Peyer's patch (tissue), 4 donors: Measurements from ENCODE around the gene GGTA1. TPM values are rescaled to one million over a fixed set of nuclear protein-coding genes. Genes with fewer than 3 reads are reported as not detected.

ENCODE experiments used
- DNase-seq, 3 donors: peaks; one replicate each; pipeline ENCODE4 v3.0.0-alpha.2; 2017 to 2019
- H3K27ac ChIP-seq, 4 donors: fragments of 200-600 bp; sonication (generic); one replicate each; pipeline ENCODE4 v1.5.1; 2016 to 2019
- H3K27me3 ChIP-seq, 2 donors: fragments of 200-600 bp; sonication (generic); one replicate each; pipeline ENCODE4 v1.5.1; 2019
- H3K36me3 ChIP-seq, 3 donors: fragments of 200-600 bp; sonication (generic); one replicate each; pipeline ENCODE4 v1.5.1; 2016 to 2019
- H3K4me1 ChIP-seq, 4 donors: fragments of 200-600 bp; sonication (generic); one replicate each; pipeline ENCODE4 v1.5.1; 2016 to 2019
- H3K4me3 ChIP-seq, 4 donors: fragments of 200-600 bp; sonication (generic); 1 replicate in 3 of 4; 2 replicates in 1 of 4; pipeline ENCODE4 v1.5.1; 2016 to 2019; ENCODE audit warnings: mild to moderate bottlenecking in 1 of 4
- H3K9me3 ChIP-seq, 4 donors: fragments of 200-600 bp; sonication (generic); one replicate each; pipeline ENCODE4 v1.5.1; 2016 to 2019; ENCODE audit warnings: mild to moderate bottlenecking in 1 of 4
- CTCF ChIP-seq, 6 experiments: fragments of 450-650 bp in 4 of 6; fragments of 200-600 bp in 2 of 6; sonication (generic) in 1 of 6; IDR thresholded peaks; one replicate each; pipeline ENCODE4 v1.5.1; 2017 to 2019; ENCODE audit warnings: antibody characterized with exemption in 6 of 6, mild to moderate bottlenecking in 3 of 6, moderate library complexity in 1 of 6
- POLR2A ChIP-seq, 2 donors: fragments of 450-650 bp; IDR thresholded peaks; one replicate each; pipeline ENCODE4 v1.5.1; 2017; ENCODE audit warnings: antibody characterized with exemption in 2 of 2, mild to moderate bottlenecking in 2 of 2, moderate library complexity in 2 of 2
- total RNA-seq, 4 donors: library from RNA; depleted of rRNA; stranded (reverse); fragments of >200 nt; gene quantifications; one replicate each; pipeline ENCODE4 v1.1.0, GENCODE V29; 2016

Gene GGTA1
- total RNA-seq, 4 donors from 2014 or later, result 0.88 to 12.4 (median 2.6) TPM

- Histone ChIP-seq H3K36me3 (no peaks in the 10 kb centered on the region), H3K27ac (no peak overlapping the region), H3K27me3 (no peaks in the 10 kb centered on the region), H3K9me3 (no peaks in the 10 kb centered on the region), H3K4me3 (no peak overlapping the region), H3K4me1 (no peaks in the 10 kb centered on the region)
- DNase-seq, result no peak
- TF ChIP-seq CTCF (IDR thresholded peaks at IDR 0.05) (no peak), POLR2A (IDR thresholded peaks at IDR 0.05) (no peak)
These were observed 23.5 kb downstream of the GGTA1 start for GRCh38 chr9:121476156-121476555.

GRCh38 chr9:121474231-121474947 lies 25.3 kb downstream of the GGTA1 start:
- Histone ChIP-seq H3K27me3 (no peaks in the 10 kb centered on the region), H3K4me1 (no peaks in the 10 kb centered on the region), H3K36me3 (no peaks in the 10 kb centered on the region), H3K9me3 (no peaks in the 10 kb centered on the region), H3K27ac (no peak overlapping the region), H3K4me3 (no peak overlapping the region)
- no peak for TF ChIP-seq CTCF (IDR thresholded peaks at IDR 0.05)
- TF ChIP-seq POLR2A (IDR thresholded peaks at IDR 0.05), result no peak
- DNase-seq, result no peak

GRCh38 chr9:121473229-121473628 lies 26.4 kb downstream of the GGTA1 start:
- TF ChIP-seq POLR2A (IDR thresholded peaks at IDR 0.05), result no peak
- TF ChIP-seq CTCF (IDR thresholded peaks at IDR 0.05), result no peak
- Histone ChIP-seq H3K27ac (no peak overlapping the region), H3K36me3 (no peaks in the 10 kb centered on the region), H3K27me3 (no peaks in the 10 kb centered on the region), H3K9me3 (no peaks in the 10 kb centered on the region), H3K4me1 (no peaks in the 10 kb centered on the region), H3K4me3 (no peak overlapping the region)
- DNase-seq, result no peak

GRCh38 chr9:121472446-121472845 lies 27.2 kb downstream of the GGTA1 start:
- no peak for TF ChIP-seq CTCF (IDR thresholded peaks at IDR 0.05)
- TF ChIP-seq POLR2A (IDR thresholded peaks at IDR 0.05), result no peak
- no peaks in the 10 kb centered on the region for H3K36me3 ChIP-seq

GRCh38 chr9:121466142-121466541 lies 33.5 kb downstream of the GGTA1 start:
- TF ChIP-seq POLR2A (IDR thresholded peaks at IDR 0.05) (no peak), CTCF (IDR thresholded peaks at IDR 0.05) (no peak)
- Histone ChIP-seq H3K36me3 (no peaks in the 10 kb centered on the region), H3K27ac (no peak overlapping the region), H3K4me1 (no peaks in the 10 kb centered on the region), H3K27me3 (no peaks in the 10 kb centered on the region), H3K9me3 (no peaks in the 10 kb centered on the region), H3K4me3 (no peak overlapping the region)
- no peak for DNase-seq

More at GRCh38 chr9:121472446-121472845, 27.2 kb downstream of the GGTA1 start:
- Histone ChIP-seq H3K9me3 (no peaks in the 10 kb centered on the region), H3K27ac (no peak overlapping the region), H3K4me1 (no peaks in the 10 kb centered on the region), H3K4me3 (no peak overlapping the region), H3K27me3 (no peaks in the 10 kb centered on the region)
- no peak for DNase-seq
